Type B pancreatic cell (in vitro differentiated cells): ENCODE measurements around the gene SDF2L1. TPM values are rescaled to one million over a fixed set of nuclear protein-coding genes. Genes with fewer than 3 reads are reported as not detected.
"Not testable (repeated sequence)": the region's sequence is repeated elsewhere in the genome, so short reads cannot be mapped to it uniquely, and the experiment has no call there.

Experiments
- DNase-seq: peaks from one replicate; pipeline ENCODE4 v3.0.0; 2021; ENCODE audit warnings: mixed read lengths; ENCODE audit not compliant: unreplicated experiment; ENCODE audit errors: extremely low spot score
- H3K27ac Mint-ChIP-seq: 2 replicates; pipeline ENCODE4 v1.8.0; 2021; ENCODE audit warnings: mild to moderate bottlenecking, mixed read lengths
- H3K27me3 Mint-ChIP-seq: 2 replicates; pipeline ENCODE4 v1.8.0; 2021; ENCODE audit warnings: mixed read lengths
- H3K36me3 Mint-ChIP-seq: 2 replicates; pipeline ENCODE4 v1.8.0; 2021; ENCODE audit warnings: mixed read lengths
- H3K4me1 Mint-ChIP-seq: one replicate; pipeline ENCODE4 v1.8.0; 2021; ENCODE audit warnings: mixed read lengths; ENCODE audit not compliant: unreplicated experiment
- H3K4me3 Mint-ChIP-seq: 2 replicates; pipeline ENCODE4 v1.8.0; 2021; ENCODE audit warnings: mild to moderate bottlenecking, mixed read lengths
- H3K9me3 Mint-ChIP-seq: 2 replicates; pipeline ENCODE4 v1.8.0; 2021; ENCODE audit warnings: mixed read lengths
- total RNA-seq: library from RNA; stranded (reverse); gene quantifications from 2 replicates; pipeline ENCODE4 v1.2.1, GENCODE V29; 2021; ENCODE audit warnings: low replicate concordance
- TF ChIP-seq, protein P1 (sequence below): fragments of 200-600 bp; sonication (generic); conservative IDR thresholded peaks from 2 replicates; pipeline ENCODE4 v1.5.0; 2021; ENCODE audit warnings: antibody characterized with exemption, mild to moderate bottlenecking

The SDF2L1 gene
- total RNA-seq, 1 donor from 2014 or later = 56.3 TPM

GRCh38 chr22:21634081-21634480 lies 8.0 kb upstream of the SDF2L1 start:
- no peak for DNase-seq
- no peaks in the 10 kb centered on the region for H3K4me1 Mint-ChIP-seq
- no peaks in the 10 kb centered on the region for H3K9me3 Mint-ChIP-seq
- no peaks in the 10 kb centered on the region for H3K36me3 Mint-ChIP-seq
- H3K4me3 Mint-ChIP-seq = no peak overlapping the region
- no peaks in the 10 kb centered on the region for H3K27me3 Mint-ChIP-seq
- TF ChIP-seq, protein P1, sequence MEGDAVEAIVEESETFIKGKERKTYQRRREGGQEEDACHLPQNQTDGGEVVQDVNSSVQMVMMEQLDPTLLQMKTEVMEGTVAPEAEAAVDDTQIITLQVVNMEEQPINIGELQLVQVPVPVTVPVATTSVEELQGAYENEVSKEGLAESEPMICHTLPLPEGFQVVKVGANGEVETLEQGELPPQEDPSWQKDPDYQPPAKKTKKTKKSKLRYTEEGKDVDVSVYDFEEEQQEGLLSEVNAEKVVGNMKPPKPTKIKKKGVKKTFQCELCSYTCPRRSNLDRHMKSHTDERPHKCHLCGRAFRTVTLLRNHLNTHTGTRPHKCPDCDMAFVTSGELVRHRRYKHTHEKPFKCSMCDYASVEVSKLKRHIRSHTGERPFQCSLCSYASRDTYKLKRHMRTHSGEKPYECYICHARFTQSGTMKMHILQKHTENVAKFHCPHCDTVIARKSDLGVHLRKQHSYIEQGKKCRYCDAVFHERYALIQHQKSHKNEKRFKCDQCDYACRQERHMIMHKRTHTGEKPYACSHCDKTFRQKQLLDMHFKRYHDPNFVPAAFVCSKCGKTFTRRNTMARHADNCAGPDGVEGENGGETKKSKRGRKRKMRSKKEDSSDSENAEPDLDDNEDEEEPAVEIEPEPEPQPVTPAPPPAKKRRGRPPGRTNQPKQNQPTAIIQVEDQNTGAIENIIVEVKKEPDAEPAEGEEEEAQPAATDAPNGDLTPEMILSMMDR = no peak
- no peak overlapping the region for H3K27ac Mint-ChIP-seq

GRCh38 chr22:21634844-21635243 lies 7.3 kb upstream of the SDF2L1 start:
- H3K4me3 Mint-ChIP-seq = no peak overlapping the region
- TF ChIP-seq, protein P1 = no peak
- no peaks in the 10 kb centered on the region for H3K36me3 Mint-ChIP-seq
- H3K27me3 Mint-ChIP-seq = no peaks in the 10 kb centered on the region
- DNase-seq = no peak
- H3K4me1 Mint-ChIP-seq = no peaks in the 10 kb centered on the region
- no peaks in the 10 kb centered on the region for H3K9me3 Mint-ChIP-seq
- no peak overlapping the region for H3K27ac Mint-ChIP-seq

DNA sequence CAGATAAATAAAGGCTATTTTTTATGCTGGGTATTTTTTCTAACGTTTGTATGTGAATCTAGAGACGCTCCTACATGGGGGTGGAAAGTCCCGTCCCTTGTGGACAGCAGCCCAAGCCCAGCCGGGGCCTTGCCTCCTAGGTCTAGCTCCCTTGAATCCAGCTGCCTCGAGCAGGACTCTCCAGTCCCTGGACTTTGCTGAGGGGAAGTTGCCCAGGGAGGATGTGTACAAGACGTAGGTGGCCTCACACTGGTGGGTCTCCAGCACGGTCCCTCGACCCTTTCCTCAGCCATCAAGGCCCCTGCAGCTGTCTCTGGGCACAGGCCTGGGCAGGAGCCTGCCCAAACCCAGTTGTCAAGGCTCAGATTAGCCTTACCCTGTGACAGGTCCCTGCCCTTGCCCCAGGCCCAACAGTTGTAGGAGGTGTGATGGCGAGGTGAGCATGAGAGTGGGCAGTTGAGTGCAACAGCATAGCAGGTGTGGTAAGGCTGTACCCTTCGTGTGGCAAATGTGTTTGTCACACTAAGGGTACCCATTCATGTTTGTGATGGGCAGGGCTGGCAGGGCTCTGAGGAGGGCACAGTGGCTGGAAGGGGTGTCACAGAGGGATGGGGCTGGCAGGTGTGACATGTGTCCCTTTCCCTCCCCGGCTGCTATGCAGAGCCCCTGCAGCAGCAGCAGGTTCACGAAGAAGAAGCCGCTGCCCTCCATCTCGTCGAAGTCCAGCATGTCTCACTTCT lies 6.2 kb upstream of the SDF2L1 start:
- no peaks in the 10 kb centered on the region for H3K9me3 Mint-ChIP-seq
- no peak overlapping the region for H3K4me3 Mint-ChIP-seq
- H3K36me3 Mint-ChIP-seq = no peaks in the 10 kb centered on the region
- H3K27me3 Mint-ChIP-seq = no peaks in the 10 kb centered on the region
- TF ChIP-seq, protein P1 = no peak
- H3K4me1 Mint-ChIP-seq = peaks cover 3% of the 10 kb centered on the region
- no peak overlapping the region for H3K27ac Mint-ChIP-seq
- DNase-seq = no peak

DNA sequence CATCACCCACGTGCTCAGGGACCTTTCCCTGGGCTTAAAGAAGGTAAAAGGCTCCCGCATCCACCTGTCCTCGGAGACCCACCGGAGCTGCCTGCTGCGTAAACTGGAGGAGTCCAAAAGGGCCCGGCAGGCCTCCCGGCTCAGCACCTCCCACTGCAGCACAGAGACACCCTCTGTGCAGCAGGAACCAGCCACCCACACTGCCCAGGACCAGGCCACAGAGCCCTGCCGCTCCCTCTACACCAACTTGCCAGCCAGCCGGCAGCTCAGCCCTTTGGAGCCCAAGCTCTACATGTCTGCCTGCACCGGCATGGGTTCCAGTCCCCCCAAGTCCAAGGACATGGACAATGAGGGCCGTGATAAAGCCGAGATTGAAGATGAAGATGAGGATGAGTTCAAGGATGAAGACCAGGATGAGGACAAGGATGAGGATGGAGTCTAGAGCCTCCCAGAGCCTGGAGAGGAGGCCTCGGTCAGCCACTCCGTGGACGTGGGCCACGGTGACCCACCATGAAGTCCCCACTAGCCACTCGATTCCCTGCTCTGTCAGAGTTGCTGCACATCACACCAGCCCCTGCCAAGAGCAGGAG lies 5.4 kb upstream of the SDF2L1 start:
- H3K4me3 Mint-ChIP-seq = no peak overlapping the region

DNA sequence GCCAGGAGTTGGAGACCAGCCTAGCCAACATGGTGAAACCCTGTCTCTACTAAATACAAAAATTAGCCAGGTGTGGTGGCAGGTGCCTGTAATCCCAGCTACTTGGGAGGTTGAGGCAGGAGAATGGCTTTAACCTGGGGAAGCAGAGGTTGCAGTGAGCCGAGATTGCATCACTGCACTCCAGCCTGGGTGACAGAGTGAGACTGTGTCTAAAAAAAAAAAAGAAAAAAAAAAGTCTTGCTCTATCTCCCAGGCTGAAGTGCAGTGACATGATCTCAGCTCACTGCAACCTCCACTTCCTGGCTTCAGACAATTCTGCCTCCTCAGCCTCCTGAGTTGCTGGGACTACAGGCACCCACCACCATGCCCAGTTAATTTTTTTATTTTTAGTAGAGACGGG lies 4.7 kb upstream of the SDF2L1 start:
- not testable (repeated sequence) for H3K4me1 Mint-ChIP-seq, H3K36me3 Mint-ChIP-seq, H3K27ac Mint-ChIP-seq, H3K27me3 Mint-ChIP-seq, H3K4me3 Mint-ChIP-seq, DNase-seq, H3K9me3 Mint-ChIP-seq

More for the DNA sequence above, 5.4 kb upstream of the SDF2L1 start:
- Mint-ChIP-seq H3K27ac (no peak overlapping the region), H3K27me3 (no peaks in the 10 kb centered on the region), H3K9me3 (no peaks in the 10 kb centered on the region), H3K4me1 (peaks cover 9% of the 10 kb centered on the region), H3K36me3 (no peaks in the 10 kb centered on the region)
- TF ChIP-seq, protein P1 = no peak
- DNase-seq = no peak

DNA sequence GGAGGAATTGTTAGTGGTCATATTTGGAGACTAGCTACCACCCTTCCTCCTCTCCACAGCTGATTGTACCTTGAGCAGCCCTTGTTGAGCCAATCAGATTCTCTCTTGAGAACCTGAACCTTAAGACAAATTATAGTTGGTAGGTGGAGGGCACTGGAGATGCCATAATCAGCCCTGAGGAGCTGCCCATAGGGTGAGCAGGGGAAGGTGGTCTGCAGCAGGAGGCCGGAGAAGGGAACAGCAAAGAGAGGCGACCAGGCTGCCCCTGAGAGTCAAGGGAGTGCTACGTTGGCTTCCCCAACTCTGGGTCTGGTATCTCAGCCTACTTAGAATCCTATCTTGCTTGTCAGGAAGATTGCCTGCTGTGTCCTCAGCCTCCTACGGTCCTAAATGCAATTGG lies 2.7 kb upstream of the SDF2L1 start:
- Mint-ChIP-seq H3K4me1 (peaks cover 19% of the 10 kb centered on the region), H3K9me3 (no peaks in the 10 kb centered on the region), H3K27ac (no peak overlapping the region), H3K4me3 (no peak overlapping the region), H3K27me3 (no peaks in the 10 kb centered on the region), H3K36me3 (peaks cover 8% of the 10 kb centered on the region)
- no peak for DNase-seq
- TF ChIP-seq, protein P1 = no peak
